GM12891 (cell line): Measurements from ENCODE around the gene WDFY3.
"Not testable (repeated sequence)": the region's sequence is repeated elsewhere in the genome, so short reads cannot be mapped to it uniquely, and the experiment has no call there.

Source experiments
- DNase-seq: peaks from one replicate; pipeline ENCODE4 v3.0.0; 2011; ENCODE audit warnings: low spot score; ENCODE audit not compliant: insufficient read length
- FAIRE-seq: peaks from 2 replicates; lab custom pipeline; 2011; peaks lifted over from hg19 to GRCh38; lab: Jason Lieb, UNC
- PAX5 ChIP-seq: IDR thresholded peaks from 2 replicates; pipeline ENCODE4 v1.6.1; 2011; ENCODE audit warnings: low read length, moderate library complexity, mild to moderate bottlenecking; ENCODE audit not compliant: insufficient read depth, severe bottlenecking
- POLR2A ChIP-seq: IDR thresholded peaks from 2 replicates; pipeline ENCODE4 v1.6.1; 2011; ENCODE audit warnings: low read depth, low read length, control low read depth
- POLR2AphosphoS5 ChIP-seq: IDR thresholded peaks from 2 replicates; pipeline ENCODE4 v1.6.1; 2011; ENCODE audit warnings: low read depth, low read length, control low read depth
- POU2F2 ChIP-seq: IDR thresholded peaks from 2 replicates; pipeline ENCODE4 v1.6.1; 2011; ENCODE audit warnings: low read depth, mild to moderate bottlenecking, control low read depth, low read length, moderate library complexity
- SPI1 ChIP-seq: IDR thresholded peaks from 2 replicates; pipeline ENCODE4 v1.6.1; 2011; ENCODE audit warnings: low read depth, low read length, control low read depth
- TAF1 ChIP-seq: IDR thresholded peaks from 2 replicates; pipeline ENCODE4 v1.6.1; 2011; ENCODE audit warnings: low read depth, low read length, control low read depth

Gene WDFY3

GRCh38 chr4:84821064-84821463, 145.4 kb downstream of the WDFY3 start:
- DNase-seq: no peak
- no peak for FAIRE-seq
- TF ChIP-seq POLR2A (no peak), PAX5 (no peak), POLR2AphosphoS5 (no peak), POU2F2 (no peak), SPI1 (no peak), TAF1 (no peak)

- TF ChIP-seq POLR2AphosphoS5: no peak
- no peak for TF ChIP-seq POLR2A
- TF ChIP-seq POU2F2: no peak
- no peak for TF ChIP-seq SPI1
- no peak for TF ChIP-seq TAF1
- no peak for TF ChIP-seq PAX5
- FAIRE-seq (no peak), DNase-seq (no peak)
Measured at GRCh38 chr4:84814094-84814750, 152.3 kb downstream of the WDFY3 start.

DNA sequence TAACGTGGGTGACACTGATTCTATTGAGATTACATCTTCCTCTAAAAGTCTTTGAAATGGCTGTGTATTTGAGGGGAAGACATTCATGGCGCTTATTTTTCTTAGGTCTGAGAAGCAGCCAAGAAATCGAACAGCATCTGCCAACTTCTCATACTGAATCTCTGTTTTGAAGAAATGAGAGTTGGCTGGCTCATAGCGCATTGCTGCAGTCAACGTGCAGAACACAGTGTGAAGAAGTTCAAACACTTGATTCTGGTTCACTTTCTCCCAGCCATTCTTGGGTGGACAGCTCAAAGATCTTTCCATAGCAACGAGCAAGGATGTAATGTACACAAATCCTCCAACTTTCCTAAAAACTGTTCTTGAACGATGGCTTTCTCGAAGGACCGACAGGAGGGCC, 156.5 kb downstream of the WDFY3 start:
- no peak for DNase-seq
- FAIRE-seq: no peak
- no peak for TF ChIP-seq SPI1
- no peak for TF ChIP-seq PAX5
- TF ChIP-seq POLR2A: no peak
- TF ChIP-seq POLR2AphosphoS5: no peak

DNA sequence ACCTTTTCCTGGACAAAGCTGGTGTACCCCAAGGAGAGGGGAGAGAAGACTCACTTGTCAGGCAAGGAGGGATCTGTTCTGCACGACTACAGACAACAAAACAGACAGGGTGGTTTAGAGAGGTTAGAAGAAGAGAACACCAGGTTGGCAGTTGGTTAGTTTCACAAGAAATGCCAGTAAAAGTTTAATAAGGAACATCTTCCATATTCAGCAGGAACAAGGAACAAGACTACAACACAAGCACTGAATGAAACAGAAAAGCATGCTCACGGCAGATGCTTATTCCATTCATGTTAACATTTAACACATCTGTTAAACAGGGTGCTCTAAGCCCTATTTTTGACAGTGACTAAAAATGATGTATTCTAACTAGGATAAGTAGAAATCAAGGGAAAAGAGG, 158.2 kb downstream of the WDFY3 start:
- TF ChIP-seq PAX5: no peak
- no peak for TF ChIP-seq TAF1
- TF ChIP-seq SPI1: no peak
- TF ChIP-seq POU2F2: no peak
- TF ChIP-seq POLR2A: no peak
- TF ChIP-seq POLR2AphosphoS5: no peak
- no peak for DNase-seq
- FAIRE-seq: no peak

- not testable (repeated sequence) for DNase-seq, FAIRE-seq
Measured at GRCh38 chr4:84806541-84806940, 159.9 kb downstream of the WDFY3 start.

GRCh38 chr4:84804136-84804535, 162.4 kb downstream of the WDFY3 start:
- TF ChIP-seq POLR2AphosphoS5 (no peak), SPI1 (no peak), TAF1 (no peak), POLR2A (no peak), POU2F2 (no peak), PAX5 (no peak)
- FAIRE-seq (no peak), DNase-seq (no peak)

DNA sequence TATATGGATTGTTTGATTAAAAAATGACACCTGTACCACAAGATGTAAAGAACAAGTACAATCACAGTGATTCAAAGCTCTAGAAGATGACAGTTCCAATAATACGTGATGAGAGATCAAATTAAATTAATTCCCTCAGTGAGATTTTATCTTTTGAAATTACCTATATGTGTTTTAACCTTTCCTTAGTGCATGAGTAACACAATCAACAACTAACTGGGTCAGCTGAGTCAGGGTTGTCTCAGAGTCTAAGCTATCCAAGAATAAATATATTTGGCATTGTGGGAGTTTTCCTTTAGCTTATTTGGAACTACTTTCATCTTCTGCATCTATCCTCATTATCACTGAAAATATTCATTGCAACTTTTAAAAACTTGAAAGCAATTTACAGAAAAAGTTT, 162.8 kb downstream of the WDFY3 start:
- no peak for TF ChIP-seq SPI1

GRCh38 chr4:84803116-84803515, 163.4 kb downstream of the WDFY3 start:
- DNase-seq (no peak), FAIRE-seq (no peak)
- TF ChIP-seq POLR2AphosphoS5 (no peak), SPI1 (no peak), PAX5 (no peak)

More for the DNA sequence above, 162.8 kb downstream of the WDFY3 start:
- FAIRE-seq: no peak
- DNase-seq: no peak

GRCh38 chr4:84800256-84800655, 166.2 kb downstream of the WDFY3 start:
- FAIRE-seq (no peak), DNase-seq (no peak)
- TF ChIP-seq TAF1: no peak
- TF ChIP-seq SPI1: no peak
- TF ChIP-seq PAX5: no peak
- TF ChIP-seq POU2F2: no peak
- no peak for TF ChIP-seq POLR2AphosphoS5
- TF ChIP-seq POLR2A: no peak

DNA sequence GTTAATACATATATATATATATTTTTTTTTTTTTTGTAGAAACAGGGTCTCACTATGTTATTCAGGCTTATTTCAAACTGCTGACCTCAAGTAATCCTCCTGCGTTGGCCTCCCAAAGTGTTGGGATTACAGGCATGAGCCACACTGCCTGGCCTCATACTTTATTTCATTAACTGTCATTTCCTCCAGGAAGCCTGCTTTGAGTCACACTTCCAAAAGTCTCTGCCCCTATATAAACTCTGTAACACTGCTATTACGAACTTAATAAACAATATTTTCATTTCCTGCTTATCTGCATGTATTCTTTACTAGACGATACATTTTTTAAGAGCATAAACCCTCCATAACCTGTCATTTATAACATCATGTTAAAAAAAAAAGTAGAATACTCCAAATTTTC, 167.2 kb downstream of the WDFY3 start:
- TF ChIP-seq POLR2A (no peak), SPI1 (no peak), PAX5 (no peak), POLR2AphosphoS5 (no peak), TAF1 (no peak), POU2F2 (no peak)
- FAIRE-seq: no peak

GRCh38 chr4:84796394-84796793, 170.1 kb downstream of the WDFY3 start:
- FAIRE-seq (no peak), DNase-seq (no peak)
- TF ChIP-seq SPI1: no peak

More for the DNA sequence above, 167.2 kb downstream of the WDFY3 start:
- no peak for DNase-seq
